OCI-LY3 (cell line): ENCODE measurements around the gene OR6B1.

Source experiments
- H2AFZ ChIP-seq: fragments of 200-600, 300-600 bp; shearing (Covaris generic); 2 replicates; pipeline ENCODE4 v1.6.0; 2014; ENCODE audit warnings: antibody characterized with exemption, low read depth, low read length
- H3K27ac ChIP-seq: fragments of 200-600, 300-600 bp; sonication (generic); 2 replicates; pipeline ENCODE4 v1.5.1; 2014; ENCODE audit warnings: mild to moderate bottlenecking, low read length, moderate library complexity, mixed read lengths
- H3K27me3 ChIP-seq: fragments of 200-600, 300-600 bp; sonication (generic); 2 replicates; pipeline ENCODE4 v1.6.1; 2014; ENCODE audit warnings: low read depth, low read length, mixed read lengths
- H3K36me3 ChIP-seq: fragments of 200-600, 300-600 bp; sonication (generic); replicated peaks from 2 replicates; pipeline ENCODE3; 2014; ENCODE audit warnings: low read depth, low read length, mixed read lengths
- H3K4me1 ChIP-seq: fragments of 300-600, 200-600 bp; sonication (generic); 2 replicates; pipeline ENCODE4 v1.6.1; 2014; ENCODE audit warnings: low read length, mixed read lengths
- H3K4me2 ChIP-seq: fragments of 200-600, 300-600 bp; sonication (generic); 2 replicates; pipeline ENCODE4 v1.6.1; 2014; ENCODE audit warnings: low read length, mixed read lengths
- H3K4me3 ChIP-seq: fragments of 300-600, 200-600 bp; sonication (generic); 2 replicates; pipeline ENCODE4 v1.5.1; 2014; ENCODE audit warnings: antibody characterized with exemption, mild to moderate bottlenecking, low read length, moderate library complexity
- H3K79me2 ChIP-seq: fragments of 300-600, 200-600 bp; shearing (Covaris generic); 2 replicates; pipeline ENCODE4 v1.6.1; 2014; ENCODE audit warnings: mild to moderate bottlenecking, low read length, mixed read lengths
- H3K9ac ChIP-seq: fragments of 300-600, 200-600 bp; shearing (Covaris generic); 2 replicates; pipeline ENCODE4 v1.6.0; 2014; ENCODE audit warnings: mild to moderate bottlenecking, low read length, moderate library complexity
- H3K9me3 ChIP-seq: fragments of 200-600, 300-600 bp; shearing (Covaris generic); 2 replicates; pipeline ENCODE4 v1.6.1; 2014; ENCODE audit warnings: low read length, mixed read lengths; ENCODE audit not compliant: insufficient read depth
- H4K20me1 ChIP-seq: fragments of 200-600, 300-600 bp; sonication (generic); 2 replicates; pipeline ENCODE4 v1.6.1; 2016; ENCODE audit warnings: low read length, mixed read lengths; ENCODE audit not compliant: insufficient read depth
- CTCF ChIP-seq: fragments of 200-600, 300-600 bp; sonication (generic); IDR thresholded peaks from 2 replicates; pipeline ENCODE4 v1.5.1; 2014; ENCODE audit warnings: antibody characterized with exemption, low read length, low read depth
- EZH2phosphoT487 ChIP-seq: fragments of 200-600 bp; shearing (Covaris generic); IDR thresholded peaks from 2 replicates; pipeline ENCODE4 v1.6.1; 2018; ENCODE audit warnings: antibody characterized with exemption, mixed run types, low read depth

The OR6B1 gene

GRCh38 chr7:143987513-143987912 lies 12.6 kb upstream of the OR6B1 start:
- Histone ChIP-seq H3K9me3 (no peaks in the 10 kb centered on the region), H3K36me3 (no peaks in the 10 kb centered on the region), H4K20me1 (no peaks in the 10 kb centered on the region), H3K27me3 (peaks cover 4% of the 10 kb centered on the region; the same call in 1 of the 2 replicates), H3K4me2 (no peak overlapping the region), H3K27ac (no peak overlapping the region), H3K4me3 (no peak overlapping the region), H2AFZ (no peak overlapping the region), H3K9ac (no peak overlapping the region), H3K4me1 (no peaks in the 10 kb centered on the region), H3K79me2 (no peaks in the 10 kb centered on the region)
- TF ChIP-seq EZH2phosphoT487: no peak
- no peak for TF ChIP-seq CTCF

GRCh38 chr7:143988976-143989745 lies 11.0 kb upstream of the OR6B1 start:
- no peak overlapping the region for H3K9ac ChIP-seq
- no peak overlapping the region for H3K27ac ChIP-seq
- no peaks in the 10 kb centered on the region for H4K20me1 ChIP-seq
- H2AFZ ChIP-seq: no peak overlapping the region
- no peak for TF ChIP-seq EZH2phosphoT487
- no peak for TF ChIP-seq CTCF
- H3K79me2 ChIP-seq: no peaks in the 10 kb centered on the region
- no peaks in the 10 kb centered on the region for H3K4me1 ChIP-seq
- H3K36me3 ChIP-seq: no peaks in the 10 kb centered on the region
- no peaks in the 10 kb centered on the region for H3K9me3 ChIP-seq
- no peak overlapping the region for H3K4me3 ChIP-seq
- peaks cover 4% of the 10 kb centered on the region; the same call in 1 of the 2 replicates for H3K27me3 ChIP-seq
- H3K4me2 ChIP-seq: no peak overlapping the region

GRCh38 chr7:143992670-143993069 lies 7.5 kb upstream of the OR6B1 start:
- Histone ChIP-seq H3K4me1 (no peaks in the 10 kb centered on the region), H3K27ac (no peak overlapping the region), H2AFZ (no peak overlapping the region), H3K9ac (no peak overlapping the region), H3K36me3 (no peaks in the 10 kb centered on the region), H3K9me3 (no peaks in the 10 kb centered on the region), H3K27me3 (peaks cover 4% of the 10 kb centered on the region; the same call in 1 of the 2 replicates), H3K79me2 (no peaks in the 10 kb centered on the region), H4K20me1 (no peaks in the 10 kb centered on the region), H3K4me3 (no peak overlapping the region), H3K4me2 (no peak overlapping the region)
- TF ChIP-seq EZH2phosphoT487: no peak
- TF ChIP-seq CTCF: no peak

GRCh38 chr7:143993924-143994323 lies 6.2 kb upstream of the OR6B1 start:
- H3K4me1 ChIP-seq: no peaks in the 10 kb centered on the region
- peaks cover 4% of the 10 kb centered on the region; the same call in 1 of the 2 replicates for H3K27me3 ChIP-seq
- no peak overlapping the region for H3K4me2 ChIP-seq
- H3K9ac ChIP-seq: no peak overlapping the region
- no peaks in the 10 kb centered on the region for H3K9me3 ChIP-seq
- no peaks in the 10 kb centered on the region for H4K20me1 ChIP-seq
- TF ChIP-seq EZH2phosphoT487 (no peak), CTCF (no peak)
- no peak overlapping the region for H3K4me3 ChIP-seq
- H3K36me3 ChIP-seq: no peaks in the 10 kb centered on the region
- no peaks in the 10 kb centered on the region for H3K79me2 ChIP-seq
- no peak overlapping the region for H2AFZ ChIP-seq
- no peak overlapping the region for H3K27ac ChIP-seq
